Measurements from ENCODE around the gene DYNAP.

Gene DYNAP, protein sequence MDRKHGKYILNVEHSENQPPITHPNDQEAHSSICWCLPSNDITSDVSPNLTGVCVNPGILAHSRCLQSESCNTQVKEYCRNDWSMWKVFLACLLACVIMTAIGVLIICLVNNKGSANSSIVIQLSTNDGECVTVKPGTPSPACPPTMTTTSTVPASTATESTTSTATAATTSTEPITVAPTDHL

GRCh38 chr18:54590945-54591344 is at the start of gene DYNAP:
Gene DYNAP, plus strand, starts transcription at chr18:54591245. Its CDS starts 38 bp downstream, at chr18:54591283.
- no peak for DNase-seq

DNA sequence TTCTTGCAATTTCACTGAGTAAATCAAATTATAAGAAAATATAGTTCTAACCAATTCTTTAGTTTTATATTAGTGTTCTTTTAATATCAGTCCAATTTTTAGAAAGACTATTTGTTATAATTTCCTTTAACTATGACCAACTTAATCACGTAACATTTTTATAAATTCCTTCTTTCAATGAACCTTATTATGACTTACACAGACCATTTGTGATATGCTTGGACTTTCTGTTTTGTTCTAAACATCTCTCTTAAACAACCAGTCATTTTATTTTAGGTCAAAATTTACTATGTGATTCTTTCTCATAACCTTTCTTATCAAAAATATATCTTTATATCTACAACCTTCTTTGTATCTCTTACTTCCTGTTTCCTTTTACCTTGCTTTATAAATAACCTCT is 39.5 kb upstream of the DYNAP start:
- DNase-seq = no peak

- no peak for DNase-seq
These were observed 35.8 kb upstream of the DYNAP start for GRCh38 chr18:54555286-54555685.

DNA sequence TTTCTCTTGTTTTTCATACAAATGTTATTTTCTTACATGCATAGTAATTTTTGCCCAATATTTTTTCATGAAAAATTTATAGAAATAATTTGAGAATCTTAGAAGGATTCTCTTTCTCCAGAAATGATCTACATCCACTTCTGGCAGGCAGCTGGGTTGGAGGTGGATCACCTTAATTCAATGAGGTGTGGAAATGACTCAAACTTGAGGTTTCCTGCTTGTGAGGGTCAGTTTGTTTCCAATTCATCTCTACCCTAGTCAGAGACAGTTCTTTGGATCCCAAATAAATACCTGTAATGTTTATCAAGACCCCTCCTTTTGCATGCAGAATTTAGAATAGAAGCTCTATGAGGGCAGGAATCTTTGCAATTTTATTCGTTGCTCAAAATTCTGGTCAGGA is 35.0 kb upstream of the DYNAP start:
- no peak for DNase-seq

DNA sequence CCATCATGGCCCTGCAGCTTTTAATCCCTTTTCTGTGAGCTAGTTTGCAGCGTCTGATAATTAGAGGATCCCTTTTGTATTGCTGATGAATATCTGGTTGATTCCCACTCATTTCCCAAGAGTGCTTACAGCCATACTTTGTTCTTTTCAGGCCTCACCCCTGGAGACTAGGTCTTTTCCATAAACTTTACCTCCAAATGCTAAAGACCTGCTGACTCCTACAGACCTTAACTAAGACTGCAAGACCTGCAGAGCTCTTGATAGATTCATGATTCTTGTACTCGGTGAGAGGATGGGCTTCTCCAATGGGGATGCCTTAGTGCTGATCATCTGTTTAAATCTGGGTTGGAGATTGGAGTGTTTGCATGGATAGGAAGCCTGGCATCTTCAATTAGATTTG is 33.1 kb upstream of the DYNAP start:
- DNase-seq = no peak

DNA sequence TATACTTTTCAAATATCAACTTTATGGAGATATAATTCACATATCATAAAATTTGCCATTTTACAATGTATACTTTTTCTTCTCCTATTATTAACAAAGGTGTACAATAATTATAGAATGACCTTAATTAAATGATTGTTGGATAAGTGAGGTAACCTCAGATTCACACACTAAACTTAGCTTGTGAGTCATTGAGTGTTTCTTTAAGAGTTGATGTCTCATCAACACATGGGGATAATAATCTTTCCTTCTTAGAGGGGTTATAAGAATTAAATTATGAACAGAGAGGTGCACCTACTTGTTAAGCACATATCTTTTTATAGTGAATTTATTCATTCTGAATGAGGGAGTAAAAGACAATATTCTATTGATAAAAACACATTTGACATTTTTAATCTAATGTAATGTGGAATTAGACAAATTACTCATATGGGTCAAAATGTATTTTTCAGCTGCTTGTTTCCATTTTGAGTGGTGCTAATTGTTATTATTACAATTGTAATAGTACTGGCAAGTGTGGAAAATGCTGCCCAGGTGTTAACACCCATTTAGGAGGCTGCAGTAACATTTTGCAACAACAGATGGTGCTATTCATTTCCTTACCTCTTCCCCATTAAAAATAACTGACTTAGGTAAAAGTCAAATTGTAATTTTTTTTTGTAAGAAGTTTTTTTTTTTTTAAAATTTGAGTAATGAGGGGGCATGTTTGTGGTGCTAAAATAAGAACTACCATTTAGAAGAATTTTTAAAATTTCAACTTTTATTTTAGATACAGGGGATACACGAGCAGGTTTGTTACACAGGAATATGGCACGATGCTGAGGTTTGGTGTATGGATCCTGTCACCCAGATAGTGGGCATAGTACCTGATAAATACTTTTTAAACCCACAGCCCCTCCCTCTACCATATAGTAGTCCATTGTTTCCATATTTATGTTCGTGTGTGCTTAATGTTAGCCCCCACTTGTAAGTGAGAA is 32.1 kb upstream of the DYNAP start:
- peak in 1 of 2 donors; percentile 4 for DNase-seq

GRCh38 chr18:54561706-54562267 is 29.3 kb upstream of the DYNAP start:
- no peak for DNase-seq

DNA sequence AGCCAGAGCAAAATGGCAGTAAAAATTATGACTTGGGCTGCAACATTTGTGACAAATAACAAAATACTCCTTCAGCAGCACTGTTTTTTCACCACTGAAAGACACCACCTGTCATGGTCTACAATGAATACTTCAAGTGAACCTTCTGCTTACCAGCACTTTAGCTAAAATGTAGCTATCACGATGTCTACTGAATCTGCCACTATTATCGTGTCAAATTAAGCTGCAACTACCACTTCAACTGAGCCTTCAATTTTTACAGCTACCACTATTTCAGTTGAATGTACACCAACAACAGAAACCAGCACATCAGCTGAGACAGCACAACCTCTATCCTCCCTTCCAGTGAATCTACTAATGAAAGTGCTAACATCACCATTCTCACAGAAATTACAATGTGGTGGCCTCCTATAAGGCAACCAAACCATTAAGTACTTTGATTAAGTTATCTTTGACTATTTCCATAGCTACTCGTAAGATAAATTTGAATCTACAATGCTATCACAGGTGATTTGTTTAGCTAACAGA is 10.8 kb upstream of the DYNAP start:
- no peak for DNase-seq

GRCh38 chr18:54584065-54584464 is 7.0 kb upstream of the DYNAP start:
- DNase-seq = no peak

- no peak for DNase-seq
These were observed 5.3 kb upstream of the DYNAP start for GRCh38 chr18:54585743-54586142.

- DNase-seq = no peak
These were observed 13.2 kb downstream of the DYNAP start for GRCh38 chr18:54604211-54604610.

DNA sequence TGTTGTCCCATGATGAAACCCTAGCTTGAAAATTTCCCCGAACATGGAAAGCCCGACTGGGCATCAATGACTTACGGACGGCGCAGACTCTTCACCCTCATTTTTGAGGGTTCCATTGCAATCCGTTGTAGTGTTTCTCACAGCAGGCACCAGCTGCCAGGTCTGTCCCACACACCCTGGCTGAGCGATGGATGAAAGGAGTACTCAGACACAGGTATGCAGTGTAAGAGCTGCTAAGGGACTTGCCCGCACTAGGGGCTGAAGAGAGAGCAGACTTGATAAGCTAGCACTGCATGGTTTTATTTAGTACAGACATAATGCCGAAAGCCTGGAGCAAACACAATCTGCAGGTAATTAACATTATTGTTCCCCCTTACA is 15.8 kb downstream of the DYNAP start:
- DNase-seq = no peak

DNA sequence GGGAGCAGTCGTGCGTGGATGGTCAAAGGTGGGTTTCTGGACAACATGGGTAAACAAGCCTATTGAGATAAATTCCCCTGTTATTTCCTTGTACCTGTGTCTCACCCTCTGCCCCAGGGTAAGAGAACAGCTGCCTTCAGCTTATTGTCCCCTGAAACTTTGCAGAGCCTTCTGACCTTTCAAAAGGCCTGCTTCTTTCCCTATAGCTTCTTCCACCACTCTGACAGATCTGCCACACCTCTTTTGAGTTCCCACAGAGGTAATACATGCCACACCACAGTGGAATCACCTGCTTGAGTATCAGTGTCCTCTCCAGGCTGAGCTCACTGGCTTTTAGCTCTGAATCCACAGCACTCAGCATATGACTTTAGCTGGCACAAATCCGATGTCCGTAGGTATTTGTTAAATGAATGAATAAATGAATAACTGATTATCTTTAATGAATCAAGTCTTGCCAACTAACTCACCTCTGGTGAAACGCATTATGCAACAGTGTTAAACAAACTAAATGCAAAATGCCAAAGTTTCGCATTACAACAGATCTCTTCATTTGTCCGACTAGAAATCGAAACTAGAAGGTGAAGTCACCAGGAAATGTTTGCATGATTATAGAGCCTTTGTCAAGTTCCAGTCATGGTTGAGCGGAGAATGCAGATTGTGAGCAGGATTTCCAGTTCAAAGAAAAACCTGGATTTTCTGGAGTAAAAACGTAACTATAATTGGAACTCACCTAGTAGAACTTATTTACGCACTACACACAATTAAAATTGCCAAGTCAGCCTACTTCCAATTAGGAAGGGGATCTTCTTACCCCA is 16.4 kb downstream of the DYNAP start:
- DNase-seq = no peak

GRCh38 chr18:54608028-54608642 is 17.1 kb downstream of the DYNAP start:
- no peak for DNase-seq

GRCh38 chr18:54611816-54612215 is 20.8 kb downstream of the DYNAP start:
- DNase-seq = no peak

DNA sequence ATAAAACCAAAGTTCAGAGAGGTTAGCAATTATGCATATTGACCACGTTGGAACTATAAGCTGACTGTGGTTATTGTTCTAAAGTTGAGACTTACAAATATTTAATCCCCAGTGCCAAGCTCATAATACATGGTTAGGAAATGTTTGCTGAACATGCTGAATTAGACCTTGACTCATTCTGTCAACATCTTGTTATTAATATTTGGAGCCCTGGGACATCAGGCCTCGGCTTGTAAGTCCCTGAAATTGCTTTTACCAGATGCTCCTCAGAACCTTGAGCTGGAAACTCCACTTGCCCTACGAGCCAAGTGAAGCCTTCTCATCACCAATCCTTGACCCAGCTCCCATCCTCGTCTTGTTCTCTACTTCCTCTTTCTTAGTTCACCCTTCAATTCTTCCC is 21.2 kb downstream of the DYNAP start:
- DNase-seq = no peak

DNA sequence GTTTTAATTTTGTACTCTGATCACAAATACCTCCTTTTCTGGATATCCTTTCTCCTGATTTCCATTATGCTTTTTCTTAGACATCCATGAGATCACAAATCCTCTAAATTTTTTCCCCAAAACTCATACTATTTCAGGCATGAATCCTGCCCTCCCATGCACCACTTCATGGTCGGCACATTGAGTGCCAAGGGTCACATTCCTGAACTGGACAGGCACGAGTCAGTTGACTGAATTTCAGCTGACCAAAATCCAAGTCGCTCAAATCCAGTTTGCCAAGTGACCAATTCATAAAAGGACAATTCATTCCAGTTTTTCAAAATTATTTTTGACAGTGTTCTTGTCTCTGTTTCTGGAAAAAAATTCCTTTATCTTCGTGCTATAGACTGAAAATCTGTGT is 22.1 kb downstream of the DYNAP start:
- no peak for DNase-seq

GRCh38 chr18:54616220-54616848 is 25.3 kb downstream of the DYNAP start:
- no peak for DNase-seq

DNA sequence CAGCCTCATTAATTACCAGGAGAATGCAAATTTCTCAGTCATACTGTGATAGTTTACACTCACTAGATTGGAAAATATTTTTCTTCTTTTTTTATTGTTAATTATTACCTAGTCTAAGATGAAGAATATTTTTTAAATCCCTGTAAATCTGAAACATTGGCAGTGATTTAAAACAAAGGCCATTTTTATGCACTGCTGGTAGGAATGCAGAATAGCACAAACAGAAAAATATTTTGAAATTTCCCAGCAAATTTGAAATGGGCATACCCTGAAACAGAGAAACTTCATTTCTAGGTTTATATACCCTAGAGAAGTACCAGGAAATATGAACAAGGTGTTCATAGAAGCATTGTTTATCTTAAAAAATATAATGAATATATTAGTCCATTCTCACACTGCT is 31.0 kb downstream of the DYNAP start:
- no peak for DNase-seq

DNA sequence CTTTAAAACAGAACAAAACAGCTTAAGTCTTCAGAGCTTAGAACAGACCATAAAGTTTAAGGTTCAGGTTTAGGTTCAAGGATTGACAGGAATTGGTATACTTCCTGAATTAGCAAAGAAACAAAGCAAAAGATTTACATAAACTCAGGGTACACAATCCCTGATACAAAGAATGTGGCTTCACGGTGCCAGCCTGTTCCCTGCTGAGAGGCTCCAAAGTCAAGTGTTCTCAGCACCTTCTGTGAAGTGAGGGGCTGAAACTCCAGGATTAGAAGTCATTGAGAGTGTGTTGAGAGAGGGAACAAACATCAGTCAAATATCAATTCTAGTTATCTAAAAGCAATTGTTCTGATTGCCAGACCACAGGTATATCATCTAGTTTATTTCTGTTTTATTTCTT is 35.7 kb downstream of the DYNAP start:
- no peak for DNase-seq

DNA sequence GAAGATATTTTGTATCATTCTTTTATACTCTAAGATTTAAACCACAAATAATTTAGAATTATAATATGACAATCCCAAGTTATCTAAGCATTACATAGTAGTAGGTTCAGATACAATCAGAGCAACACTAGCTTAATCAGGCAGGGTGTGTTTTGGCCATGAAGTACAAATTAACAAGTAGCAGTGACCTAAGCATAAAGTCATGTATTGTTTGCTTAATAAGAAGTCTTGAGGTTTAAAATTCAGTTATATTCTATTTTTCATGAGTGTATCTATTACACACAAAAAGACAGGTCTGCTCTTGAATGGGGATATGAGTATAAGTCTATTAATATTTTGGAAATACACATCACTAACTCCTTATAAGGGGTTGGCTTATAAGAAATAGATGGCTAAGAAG is 39.9 kb downstream of the DYNAP start:
- DNase-seq = no peak

DNA sequence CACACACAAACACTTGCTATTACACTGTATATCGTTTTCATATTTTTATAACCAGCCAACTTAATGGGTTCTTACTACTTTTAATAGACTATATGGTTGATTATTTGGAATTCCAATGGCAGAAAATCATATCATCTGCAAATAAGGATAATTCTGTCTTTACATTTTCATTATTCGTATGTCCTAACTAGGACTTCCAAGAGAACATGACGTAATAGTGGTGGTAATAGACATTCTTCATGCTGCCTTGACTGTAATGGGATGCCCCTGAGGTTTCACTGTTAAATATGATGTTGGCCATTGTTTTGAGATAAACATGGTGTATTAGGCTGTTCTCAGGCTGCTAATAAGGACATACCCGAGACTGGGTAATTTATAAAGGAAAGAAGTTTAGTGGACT is 45.2 kb downstream of the DYNAP start:
- no peak for DNase-seq

Data from activated CD4-positive, alpha-beta T cell treated with anti-CD3 and anti-CD28 coated beads for 4 hours (primary cell).